ENCODE data around the gene CALR.
A peak's percentile ranks its signal among the peaks of the same experiment; 100 is the strongest.

Gene CALR

DNA sequence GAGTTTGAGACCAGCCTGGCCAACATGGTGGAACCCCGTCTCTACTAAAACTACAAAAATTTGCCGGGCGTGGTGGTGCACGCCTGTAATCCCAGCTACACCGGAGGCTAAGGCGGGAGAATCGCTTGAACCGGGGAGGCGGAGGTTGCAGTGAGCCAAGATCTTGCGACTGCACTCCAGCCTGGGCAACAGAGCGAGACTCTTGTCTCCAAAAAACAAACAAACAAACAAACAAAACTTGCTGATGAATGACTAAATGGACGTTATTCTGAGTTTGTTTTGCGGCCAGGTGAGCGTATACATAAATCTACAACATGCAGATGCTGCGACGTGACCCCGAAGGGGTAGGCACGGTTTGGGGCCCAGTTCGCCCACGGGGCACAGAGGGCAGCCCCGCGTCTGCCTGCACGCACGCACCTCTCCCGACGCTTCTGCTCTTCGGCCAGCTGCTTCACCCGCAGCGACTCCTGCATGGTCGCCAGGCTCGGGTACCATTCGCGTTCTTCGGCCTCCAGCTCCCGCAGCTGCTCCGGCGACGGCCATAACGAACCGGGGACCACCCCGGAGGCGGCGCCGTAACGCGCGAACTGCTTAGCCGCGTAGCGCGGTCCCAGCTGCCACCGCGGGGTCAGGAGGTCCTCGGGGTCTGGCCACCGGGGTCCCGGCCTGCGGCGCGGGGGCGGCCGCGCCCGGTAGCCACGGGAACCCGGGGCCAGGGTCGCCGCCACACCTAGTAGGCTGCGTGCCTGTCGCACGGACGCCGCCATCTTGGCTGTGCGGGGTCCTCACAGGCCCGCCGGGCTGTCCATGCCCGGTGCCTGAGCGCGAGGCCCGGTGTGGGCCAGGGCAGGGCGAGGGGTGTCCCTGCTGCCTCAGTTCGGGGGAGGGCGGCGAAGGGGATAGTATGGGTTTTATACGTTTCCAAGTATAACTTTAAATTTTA, 18.3 kb downstream of the CALR start, which contains the start of gene GADD45GIP1 (continued):
- TF ChIP-seq FEZF1 (tag by site-specific recombination; IDR thresholded peaks at IDR 0.05) (no peak), ZFP3 (tag by site-specific recombination; IDR thresholded peaks at IDR 0.05; ENCODE audit: low read depth) (no peak), ZFP37 (tag by site-specific recombination; IDR thresholded peaks at IDR 0.05) (no peak), ZNF747 (tag by site-specific recombination; IDR thresholded peaks at IDR 0.05) (no peak), MEIS1 (CRISPR knock-in tag; IDR thresholded peaks at IDR 0.05; ENCODE audit: borderline replicate concordance) (no peak), ZNF211 (tag by site-specific recombination; IDR thresholded peaks at IDR 0.05; ENCODE audit: low read depth) (no peak), ZNF558 (tag by site-specific recombination; IDR thresholded peaks at IDR 0.05) (no peak), ZNF37A (tag by site-specific recombination; IDR thresholded peaks at IDR 0.05) (no peak), ZNF311 (tag by site-specific recombination; IDR thresholded peaks at IDR 0.05; ENCODE audit: borderline replicate concordance) (no peak), ZNF155 (tag by site-specific recombination; IDR thresholded peaks at IDR 0.05) (no peak), ZNF354C (tag by site-specific recombination; IDR thresholded peaks at IDR 0.05; ENCODE audit: borderline replicate concordance, low read depth) (no peak), ZNF23 (tag by site-specific recombination; IDR thresholded peaks at IDR 0.05; ENCODE audit: borderline replicate concordance) (no peak), ZNF623 (tag by site-specific recombination; IDR thresholded peaks at IDR 0.05) (no peak), ZNF549 (tag by site-specific recombination; IDR thresholded peaks at IDR 0.05) (no peak), GLI4 (tag by site-specific recombination; IDR thresholded peaks at IDR 0.05) (no peak), ZNF324 (tag by site-specific recombination; IDR thresholded peaks at IDR 0.05) (no peak), EGR2 (tag by site-specific recombination; IDR thresholded peaks at IDR 0.05; ENCODE audit: low read depth) (no peak), ZBTB7A (tag by site-specific recombination; IDR thresholded peaks at IDR 0.05; ENCODE audit: low read depth) (peak; percentile 11; the same call in 1 of the 2 replicates), ZNF768 (tag by site-specific recombination; IDR thresholded peaks at IDR 0.05) (no peak), KLF16 (tag by site-specific recombination; IDR thresholded peaks at IDR 0.05) (peak; percentile 10; the same call in 1 of the 2 replicates)
- TF ChIP-seq, protein P1, sequence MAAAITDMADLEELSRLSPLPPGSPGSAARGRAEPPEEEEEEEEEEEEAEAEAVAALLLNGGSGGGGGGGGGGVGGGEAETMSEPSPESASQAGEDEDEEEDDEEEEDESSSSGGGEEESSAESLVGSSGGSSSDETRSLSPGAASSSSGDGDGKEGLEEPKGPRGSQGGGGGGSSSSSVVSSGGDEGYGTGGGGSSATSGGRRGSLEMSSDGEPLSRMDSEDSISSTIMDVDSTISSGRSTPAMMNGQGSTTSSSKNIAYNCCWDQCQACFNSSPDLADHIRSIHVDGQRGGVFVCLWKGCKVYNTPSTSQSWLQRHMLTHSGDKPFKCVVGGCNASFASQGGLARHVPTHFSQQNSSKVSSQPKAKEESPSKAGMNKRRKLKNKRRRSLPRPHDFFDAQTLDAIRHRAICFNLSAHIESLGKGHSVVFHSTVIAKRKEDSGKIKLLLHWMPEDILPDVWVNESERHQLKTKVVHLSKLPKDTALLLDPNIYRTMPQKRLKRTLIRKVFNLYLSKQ (tag by site-specific recombination; IDR thresholded peaks at IDR 0.05; ENCODE audit: borderline replicate concordance): no peak
- TF ChIP-seq, protein P2, sequence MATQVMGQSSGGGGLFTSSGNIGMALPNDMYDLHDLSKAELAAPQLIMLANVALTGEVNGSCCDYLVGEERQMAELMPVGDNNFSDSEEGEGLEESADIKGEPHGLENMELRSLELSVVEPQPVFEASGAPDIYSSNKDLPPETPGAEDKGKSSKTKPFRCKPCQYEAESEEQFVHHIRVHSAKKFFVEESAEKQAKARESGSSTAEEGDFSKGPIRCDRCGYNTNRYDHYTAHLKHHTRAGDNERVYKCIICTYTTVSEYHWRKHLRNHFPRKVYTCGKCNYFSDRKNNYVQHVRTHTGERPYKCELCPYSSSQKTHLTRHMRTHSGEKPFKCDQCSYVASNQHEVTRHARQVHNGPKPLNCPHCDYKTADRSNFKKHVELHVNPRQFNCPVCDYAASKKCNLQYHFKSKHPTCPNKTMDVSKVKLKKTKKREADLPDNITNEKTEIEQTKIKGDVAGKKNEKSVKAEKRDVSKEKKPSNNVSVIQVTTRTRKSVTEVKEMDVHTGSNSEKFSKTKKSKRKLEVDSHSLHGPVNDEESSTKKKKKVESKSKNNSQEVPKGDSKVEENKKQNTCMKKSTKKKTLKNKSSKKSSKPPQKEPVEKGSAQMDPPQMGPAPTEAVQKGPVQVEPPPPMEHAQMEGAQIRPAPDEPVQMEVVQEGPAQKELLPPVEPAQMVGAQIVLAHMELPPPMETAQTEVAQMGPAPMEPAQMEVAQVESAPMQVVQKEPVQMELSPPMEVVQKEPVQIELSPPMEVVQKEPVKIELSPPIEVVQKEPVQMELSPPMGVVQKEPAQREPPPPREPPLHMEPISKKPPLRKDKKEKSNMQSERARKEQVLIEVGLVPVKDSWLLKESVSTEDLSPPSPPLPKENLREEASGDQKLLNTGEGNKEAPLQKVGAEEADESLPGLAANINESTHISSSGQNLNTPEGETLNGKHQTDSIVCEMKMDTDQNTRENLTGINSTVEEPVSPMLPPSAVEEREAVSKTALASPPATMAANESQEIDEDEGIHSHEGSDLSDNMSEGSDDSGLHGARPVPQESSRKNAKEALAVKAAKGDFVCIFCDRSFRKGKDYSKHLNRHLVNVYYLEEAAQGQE (tag by site-specific recombination; IDR thresholded peaks at IDR 0.05): no peak
- TF ChIP-seq, protein P3, sequence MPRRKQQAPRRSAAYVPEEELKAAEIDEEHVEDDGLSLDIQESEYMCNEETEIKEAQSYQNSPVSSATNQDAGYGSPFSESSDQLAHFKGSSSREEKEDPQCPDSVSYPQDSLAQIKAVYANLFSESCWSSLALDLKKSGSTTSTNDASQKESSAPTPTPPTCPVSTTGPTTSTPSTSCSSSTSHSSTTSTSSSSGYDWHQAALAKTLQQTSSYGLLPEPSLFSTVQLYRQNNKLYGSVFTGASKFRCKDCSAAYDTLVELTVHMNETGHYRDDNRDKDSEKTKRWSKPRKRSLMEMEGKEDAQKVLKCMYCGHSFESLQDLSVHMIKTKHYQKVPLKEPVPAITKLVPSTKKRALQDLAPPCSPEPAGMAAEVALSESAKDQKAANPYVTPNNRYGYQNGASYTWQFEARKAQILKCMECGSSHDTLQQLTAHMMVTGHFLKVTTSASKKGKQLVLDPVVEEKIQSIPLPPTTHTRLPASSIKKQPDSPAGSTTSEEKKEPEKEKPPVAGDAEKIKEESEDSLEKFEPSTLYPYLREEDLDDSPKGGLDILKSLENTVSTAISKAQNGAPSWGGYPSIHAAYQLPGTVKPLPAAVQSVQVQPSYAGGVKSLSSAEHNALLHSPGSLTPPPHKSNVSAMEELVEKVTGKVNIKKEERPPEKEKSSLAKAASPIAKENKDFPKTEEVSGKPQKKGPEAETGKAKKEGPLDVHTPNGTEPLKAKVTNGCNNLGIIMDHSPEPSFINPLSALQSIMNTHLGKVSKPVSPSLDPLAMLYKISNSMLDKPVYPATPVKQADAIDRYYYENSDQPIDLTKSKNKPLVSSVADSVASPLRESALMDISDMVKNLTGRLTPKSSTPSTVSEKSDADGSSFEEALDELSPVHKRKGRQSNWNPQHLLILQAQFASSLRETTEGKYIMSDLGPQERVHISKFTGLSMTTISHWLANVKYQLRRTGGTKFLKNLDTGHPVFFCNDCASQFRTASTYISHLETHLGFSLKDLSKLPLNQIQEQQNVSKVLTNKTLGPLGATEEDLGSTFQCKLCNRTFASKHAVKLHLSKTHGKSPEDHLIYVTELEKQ (tag by site-specific recombination; IDR thresholded peaks at IDR 0.05; ENCODE audit: borderline replicate concordance): no peak
- TF ChIP-seq, protein P4, sequence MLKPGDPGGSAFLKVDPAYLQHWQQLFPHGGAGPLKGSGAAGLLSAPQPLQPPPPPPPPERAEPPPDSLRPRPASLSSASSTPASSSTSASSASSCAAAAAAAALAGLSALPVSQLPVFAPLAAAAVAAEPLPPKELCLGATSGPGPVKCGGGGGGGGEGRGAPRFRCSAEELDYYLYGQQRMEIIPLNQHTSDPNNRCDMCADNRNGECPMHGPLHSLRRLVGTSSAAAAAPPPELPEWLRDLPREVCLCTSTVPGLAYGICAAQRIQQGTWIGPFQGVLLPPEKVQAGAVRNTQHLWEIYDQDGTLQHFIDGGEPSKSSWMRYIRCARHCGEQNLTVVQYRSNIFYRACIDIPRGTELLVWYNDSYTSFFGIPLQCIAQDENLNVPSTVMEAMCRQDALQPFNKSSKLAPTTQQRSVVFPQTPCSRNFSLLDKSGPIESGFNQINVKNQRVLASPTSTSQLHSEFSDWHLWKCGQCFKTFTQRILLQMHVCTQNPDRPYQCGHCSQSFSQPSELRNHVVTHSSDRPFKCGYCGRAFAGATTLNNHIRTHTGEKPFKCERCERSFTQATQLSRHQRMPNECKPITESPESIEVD (tag by site-specific recombination; IDR thresholded peaks at IDR 0.05): no peak
- TF ChIP-seq, protein P5, sequence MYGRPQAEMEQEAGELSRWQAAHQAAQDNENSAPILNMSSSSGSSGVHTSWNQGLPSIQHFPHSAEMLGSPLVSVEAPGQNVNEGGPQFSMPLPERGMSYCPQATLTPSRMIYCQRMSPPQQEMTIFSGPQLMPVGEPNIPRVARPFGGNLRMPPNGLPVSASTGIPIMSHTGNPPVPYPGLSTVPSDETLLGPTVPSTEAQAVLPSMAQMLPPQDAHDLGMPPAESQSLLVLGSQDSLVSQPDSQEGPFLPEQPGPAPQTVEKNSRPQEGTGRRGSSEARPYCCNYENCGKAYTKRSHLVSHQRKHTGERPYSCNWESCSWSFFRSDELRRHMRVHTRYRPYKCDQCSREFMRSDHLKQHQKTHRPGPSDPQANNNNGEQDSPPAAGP (tag by site-specific recombination; IDR thresholded peaks at IDR 0.05): no peak
- TF ChIP-seq, protein P6, sequence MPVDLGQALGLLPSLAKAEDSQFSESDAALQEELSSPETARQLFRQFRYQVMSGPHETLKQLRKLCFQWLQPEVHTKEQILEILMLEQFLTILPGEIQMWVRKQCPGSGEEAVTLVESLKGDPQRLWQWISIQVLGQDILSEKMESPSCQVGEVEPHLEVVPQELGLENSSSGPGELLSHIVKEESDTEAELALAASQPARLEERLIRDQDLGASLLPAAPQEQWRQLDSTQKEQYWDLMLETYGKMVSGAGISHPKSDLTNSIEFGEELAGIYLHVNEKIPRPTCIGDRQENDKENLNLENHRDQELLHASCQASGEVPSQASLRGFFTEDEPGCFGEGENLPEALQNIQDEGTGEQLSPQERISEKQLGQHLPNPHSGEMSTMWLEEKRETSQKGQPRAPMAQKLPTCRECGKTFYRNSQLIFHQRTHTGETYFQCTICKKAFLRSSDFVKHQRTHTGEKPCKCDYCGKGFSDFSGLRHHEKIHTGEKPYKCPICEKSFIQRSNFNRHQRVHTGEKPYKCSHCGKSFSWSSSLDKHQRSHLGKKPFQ (tag by site-specific recombination; IDR thresholded peaks at IDR 0.05): no peak
